Measurements from ENCODE around the gene BIRC2. TPM values are rescaled to one million over a fixed set of nuclear protein-coding genes. Genes with fewer than 3 reads are reported as not detected.

Gene BIRC2
- total and polyA plus RNA-seq, 4 donors: 14.1 to 46.7 (median 29.5) TPM

GRCh38 chr11:102325088-102325487, 21.9 kb upstream of the BIRC2 start:
- peaks cover 2 to 18% (median 13%) of the 10 kb centered on the region in 4 donors for H3K36me3 ChIP-seq (ENCODE audit: control insufficient read depth in 4 of 4, insufficient read depth in 3 of 4, low read depth in 1 of 4, low read length in 3 of 4)
- TF ChIP-seq ZBTB33 (IDR thresholded peaks at IDR 0.05): no peak
- 97% methylated on average over 3 of the region's 3 CpGs for WGBS

GRCh38 chr11:102328748-102329147, 18.3 kb upstream of the BIRC2 start:
- H3K9me3 ChIP-seq (ENCODE audit: control insufficient read depth in 4 of 4, low read length in 3 of 4): no peaks in the 10 kb centered on the region
- TF ChIP-seq GABPA (IDR thresholded peaks at IDR 0.05 in 1 of 2, conservative IDR thresholded peaks at IDR 0.05 in 1 of 2): no peak
- no peak for TF ChIP-seq CTCF (IDR thresholded peaks at IDR 0.05; ENCODE audit: low read depth, low read length, missing input control)
- TF ChIP-seq SP1 (IDR thresholded peaks at IDR 0.05): no peak
- no peak for TF ChIP-seq MAX (IDR thresholded peaks at IDR 0.05)
- no peak for TF ChIP-seq ATF3 (IDR thresholded peaks at IDR 0.05)
- TF ChIP-seq TAF1 (conservative IDR thresholded peaks at IDR 0.05): no peak
- TF ChIP-seq FOXA1 (IDR thresholded peaks at IDR 0.05): no peak
- no peak for TF ChIP-seq HNF4A (conservative IDR thresholded peaks at IDR 0.05)
- TF ChIP-seq HNF4G (IDR thresholded peaks at IDR 0.05): no peak
- no peak for TF ChIP-seq RAD21 (IDR thresholded peaks at IDR 0.05)
- TF ChIP-seq REST (IDR thresholded peaks at IDR 0.05): no peak
- TF ChIP-seq JUND (IDR thresholded peaks at IDR 0.05): no peak
- no peak for TF ChIP-seq YY1 (IDR thresholded peaks at IDR 0.05)
- TF ChIP-seq FOXA2 (IDR thresholded peaks at IDR 0.05): no peak
- TF ChIP-seq NR2F2 (IDR thresholded peaks at IDR 0.05): no peak
- no peak for TF ChIP-seq EGR1 (IDR thresholded peaks at IDR 0.05; ENCODE audit: low read depth in 2 of 2)
- no peak for TF ChIP-seq RXRA (IDR thresholded peaks at IDR 0.05)
- no peak for TF ChIP-seq ZBTB33 (IDR thresholded peaks at IDR 0.05)
- H3K4me1 ChIP-seq (ENCODE audit: control insufficient read depth in 4 of 4, insufficient read depth in 4 of 4, low read length in 3 of 4): no peaks in the 10 kb centered on the region
- 99% methylated on average over 1 of the region's 1 CpG for WGBS
- no peaks in the 10 kb centered on the region for H3K27me3 ChIP-seq (ENCODE audit: control insufficient read depth in 4 of 4, insufficient read depth in 4 of 4, low read length in 3 of 4)
- no peak overlapping the region for H3K27ac ChIP-seq (ENCODE audit: low read depth in 1 of 2, low read length in 2 of 2)
- no peak overlapping the region for H3K9ac ChIP-seq (ENCODE audit: low read depth in 1 of 2, low read length in 2 of 2)
- H3K4me3 ChIP-seq (ENCODE audit: low read depth in 1 of 3, low read length in 3 of 3): no peak overlapping the region
- DNase-seq (ENCODE audit: low spot score): no peak
- peaks cover 5 to 34% (median 32%) of the 10 kb centered on the region in 4 donors for H3K36me3 ChIP-seq (ENCODE audit: control insufficient read depth in 4 of 4, insufficient read depth in 3 of 4, low read depth in 1 of 4, low read length in 3 of 4)

More at GRCh38 chr11:102325088-102325487, 21.9 kb upstream of the BIRC2 start:
- no peak overlapping the region for H3K9ac ChIP-seq (ENCODE audit: low read depth in 1 of 2, low read length in 2 of 2)
- H3K27me3 ChIP-seq (ENCODE audit: control insufficient read depth in 4 of 4, insufficient read depth in 4 of 4, low read length in 3 of 4): no peaks in the 10 kb centered on the region
- DNase-seq (ENCODE audit: low spot score): no peak
- H3K4me1 ChIP-seq (ENCODE audit: control insufficient read depth in 4 of 4, insufficient read depth in 4 of 4, low read length in 3 of 4): peaks cover 0 to 4% (median 0%) of the 10 kb centered on the region in 4 donors
- no peaks in the 10 kb centered on the region for H3K9me3 ChIP-seq (ENCODE audit: control insufficient read depth in 4 of 4, low read length in 3 of 4)
- H3K27ac ChIP-seq (ENCODE audit: low read depth in 1 of 2, low read length in 2 of 2): no peak overlapping the region
- H3K4me3 ChIP-seq (ENCODE audit: low read depth in 1 of 3, low read length in 3 of 3): no peak overlapping the region

Measured in liver (tissue), 9 donors.